Trophoblast cell (in vitro differentiated cells and primary cell): ENCODE measurements around the gene HERC2.
"Not testable (repeated sequence)": the region's sequence is repeated elsewhere in the genome, so short reads cannot be mapped to it uniquely, and the experiment has no call there.

Experiments used
- DNase-seq, 2 donors: peaks; one replicate each; pipeline ENCODE4 v3.0.0-alpha.2; 2016
- H2AFZ ChIP-seq: 2 replicates; pipeline ENCODE4 v1.6.1; 2013; ENCODE audit warnings: low read length, moderate library complexity, mild to moderate bottlenecking; ENCODE audit not compliant: insufficient read depth, poor library complexity
- H2AK5ac ChIP-seq: 2 replicates; pipeline ENCODE4 v1.6.1; 2013; ENCODE audit warnings: mild to moderate bottlenecking, low read length
- H2BK120ac ChIP-seq: 2 replicates; pipeline ENCODE4 v1.6.1; 2013; ENCODE audit warnings: low read length, mild to moderate bottlenecking, moderate library complexity; ENCODE audit not compliant: insufficient read depth, poor library complexity
- H2BK12ac ChIP-seq: 2 replicates; pipeline ENCODE4 v1.6.1; 2013; ENCODE audit warnings: mild to moderate bottlenecking, low read length, moderate library complexity
- H2BK5ac ChIP-seq: 2 replicates; pipeline ENCODE4 v1.6.1; 2013; ENCODE audit warnings: low read length, low read depth, moderate library complexity, mild to moderate bottlenecking; ENCODE audit not compliant: poor library complexity
- H3K14ac ChIP-seq: 2 replicates; pipeline ENCODE4 v1.6.1; 2013; ENCODE audit warnings: mild to moderate bottlenecking, low read length
- H3K18ac ChIP-seq: 2 replicates; pipeline ENCODE4 v1.6.1; 2013; ENCODE audit warnings: mild to moderate bottlenecking, low read length
- H3K23ac ChIP-seq: 2 replicates; pipeline ENCODE4 v1.6.1; 2013; ENCODE audit warnings: low read length
- H3K27ac ChIP-seq: 2 replicates; pipeline ENCODE4 v1.5.1; 2013; ENCODE audit warnings: low read depth, mild to moderate bottlenecking, inconsistent platforms, low read length, moderate library complexity
- H3K27me3 ChIP-seq: 2 replicates; pipeline ENCODE4 v1.6.1; 2013; ENCODE audit warnings: inconsistent platforms, mild to moderate bottlenecking, low read length, moderate library complexity; ENCODE audit not compliant: insufficient read depth
- H3K36me3 ChIP-seq, 2 experiments: 1 replicate in 1 of 2; 2 replicates in 1 of 2; pipeline ENCODE4 v1.6.1; 2013; ENCODE audit warnings: low read length in 2 of 2, mild to moderate bottlenecking in 2 of 2, moderate library complexity in 1 of 2; ENCODE audit not compliant: insufficient read depth in 2 of 2, control insufficient read depth in 1 of 2
- H3K4ac ChIP-seq: 2 replicates; pipeline ENCODE4 v1.6.1; 2013; ENCODE audit warnings: low read depth, mild to moderate bottlenecking, low read length, moderate library complexity
- H3K4me1 ChIP-seq, 2 experiments: 1 replicate in 1 of 2; 2 replicates in 1 of 2; pipeline ENCODE4 v1.6.1; 2013; ENCODE audit warnings: low read length in 2 of 2, mild to moderate bottlenecking in 2 of 2, moderate library complexity in 1 of 2; ENCODE audit not compliant: insufficient read depth in 2 of 2, control insufficient read depth in 1 of 2
- H3K4me2 ChIP-seq: 2 replicates; pipeline ENCODE4 v1.6.1; 2013; ENCODE audit warnings: inconsistent platforms, mild to moderate bottlenecking, low read length, moderate library complexity
- H3K4me3 ChIP-seq: 2 replicates; pipeline ENCODE4 v1.5.1; 2013; ENCODE audit warnings: mild to moderate bottlenecking, low read depth, low read length, inconsistent platforms
- H3K79me1 ChIP-seq: one replicate; pipeline ENCODE4 v1.6.1; 2013; ENCODE audit warnings: low read length
- H3K79me2 ChIP-seq: 2 replicates; pipeline ENCODE4 v1.6.1; 2013; ENCODE audit warnings: low read length, mild to moderate bottlenecking; ENCODE audit not compliant: control insufficient read depth, insufficient read depth, poor library complexity
- H3K9ac ChIP-seq: 2 replicates; pipeline ENCODE4 v1.6.1; 2013; ENCODE audit warnings: mild to moderate bottlenecking, low read length
- H3K9me3 ChIP-seq: 2 replicates; pipeline ENCODE4 v1.6.1; 2013; ENCODE audit warnings: low read depth, mild to moderate bottlenecking, control low read depth, inconsistent platforms, low read length; ENCODE audit not compliant: insufficient read depth
- H4K12ac ChIP-seq: 2 replicates; pipeline ENCODE4 v1.6.1; 2013; ENCODE audit warnings: low read depth, mild to moderate bottlenecking, low read length, moderate library complexity
- H4K8ac ChIP-seq: 2 replicates; pipeline ENCODE4 v1.6.1; 2013; ENCODE audit warnings: low read depth, mild to moderate bottlenecking, low read length, moderate library complexity
- H4K91ac ChIP-seq: one replicate; pipeline ENCODE4 v1.6.1; 2013; ENCODE audit warnings: low read depth, mild to moderate bottlenecking, low read length, moderate library complexity
- WGBS: extraction: QIAGEN DNeasy Blood & Tissue Kit; methylation state at CpG from one replicate; pipeline ENCODE4 v1.1.7; 2013; ENCODE audit warnings: missing lambda C conversion rate; ENCODE audit not compliant: insufficient read length, insufficient coverage; ENCODE audit errors: extremely low coverage; 5-methylcytosine and 5-hydroxymethylcytosine counted together

HERC2 gene

GRCh38 chr15:28214006-28214790, 107.8 kb downstream of the HERC2 start:
- not testable (repeated sequence) for H4K12ac ChIP-seq, H3K23ac ChIP-seq, H3K9me3 ChIP-seq, H3K79me1 ChIP-seq, H2BK12ac ChIP-seq, DNase-seq, H3K14ac ChIP-seq, H4K91ac ChIP-seq, H3K27me3 ChIP-seq, H2AK5ac ChIP-seq, H3K4me3 ChIP-seq, H3K9ac ChIP-seq, H3K18ac ChIP-seq, H2BK5ac ChIP-seq, H3K4me1 ChIP-seq, H2BK120ac ChIP-seq, H3K4me2 ChIP-seq, H3K27ac ChIP-seq, H4K8ac ChIP-seq, H3K4ac ChIP-seq, H3K79me2 ChIP-seq, H2AFZ ChIP-seq
- H3K36me3 ChIP-seq, result peaks cover 32 to 33% of the 10 kb centered on the region in 2 experiments
- WGBS, result no CpG with 5 or more reads among the region's 39 CpGs

- H4K91ac ChIP-seq, H3K4me2 ChIP-seq, H3K4me1 ChIP-seq, H3K14ac ChIP-seq, H3K27me3 ChIP-seq, H2AK5ac ChIP-seq, H3K79me1 ChIP-seq, H2BK12ac ChIP-seq, H3K4me3 ChIP-seq, H3K4ac ChIP-seq, H3K9ac ChIP-seq, H2BK120ac ChIP-seq, DNase-seq, H3K27ac ChIP-seq, H3K23ac ChIP-seq, H2AFZ ChIP-seq, H2BK5ac ChIP-seq, H3K79me2 ChIP-seq, H4K12ac ChIP-seq, H3K9me3 ChIP-seq, H4K8ac ChIP-seq, H3K18ac ChIP-seq: not testable (repeated sequence)
- WGBS, result no CpG with 5 or more reads among the region's 8 CpGs
- H3K36me3 ChIP-seq, result peaks cover 31 to 32% of the 10 kb centered on the region in 2 experiments
Observed at GRCh38 chr15:28213393-28213792, 108.6 kb downstream of the HERC2 start.

GRCh38 chr15:28208583-28208982, 113.4 kb downstream of the HERC2 start:
- no peaks in the 10 kb centered on the region for H3K4me1 ChIP-seq
- no peak overlapping the region for H3K23ac ChIP-seq
- no peak overlapping the region for H2AK5ac ChIP-seq
- H2BK12ac ChIP-seq, result no peak overlapping the region
- no peak overlapping the region for H4K8ac ChIP-seq
- H3K36me3 ChIP-seq, result peaks cover 13 to 16% of the 10 kb centered on the region in 2 experiments
- no peak overlapping the region for H2AFZ ChIP-seq
- WGBS, result no CpG with 5 or more reads among the region's 6 CpGs
- no peak overlapping the region for H3K4me3 ChIP-seq
- H3K18ac ChIP-seq, result no peak overlapping the region
- no peaks in the 10 kb centered on the region for H3K9me3 ChIP-seq
- no peak overlapping the region for H2BK5ac ChIP-seq
- no peaks in the 10 kb centered on the region for H3K79me1 ChIP-seq
- no peak overlapping the region for H3K4me2 ChIP-seq
- no peak overlapping the region for H2BK120ac ChIP-seq
- no peak overlapping the region for H3K4ac ChIP-seq
- H3K27me3 ChIP-seq, result no peaks in the 10 kb centered on the region
- H3K14ac ChIP-seq, result no peak overlapping the region
- H3K79me2 ChIP-seq, result no peaks in the 10 kb centered on the region
- DNase-seq, result no peak
- no peak overlapping the region for H3K27ac ChIP-seq
- no peak overlapping the region for H4K12ac ChIP-seq
- no peak overlapping the region for H3K9ac ChIP-seq
- no peak overlapping the region for H4K91ac ChIP-seq

GRCh38 chr15:28205640-28206039, 116.3 kb downstream of the HERC2 start:
- H2BK5ac ChIP-seq, H3K23ac ChIP-seq, H3K79me1 ChIP-seq, H3K4ac ChIP-seq, H2AK5ac ChIP-seq, H3K4me1 ChIP-seq, H3K4me2 ChIP-seq, H3K4me3 ChIP-seq, H2BK120ac ChIP-seq, H4K91ac ChIP-seq, H3K79me2 ChIP-seq, DNase-seq, H3K27me3 ChIP-seq, H2BK12ac ChIP-seq, H3K18ac ChIP-seq, H3K27ac ChIP-seq, H3K9ac ChIP-seq, H3K9me3 ChIP-seq, H2AFZ ChIP-seq, H3K14ac ChIP-seq, H4K8ac ChIP-seq, H4K12ac ChIP-seq: not testable (repeated sequence)
- peaks cover 9 to 12% of the 10 kb centered on the region in 2 experiments for H3K36me3 ChIP-seq
- no CpG with 5 or more reads among the region's 10 CpGs for WGBS
